ENCODE measurements around the gene MED13.

DNA sequence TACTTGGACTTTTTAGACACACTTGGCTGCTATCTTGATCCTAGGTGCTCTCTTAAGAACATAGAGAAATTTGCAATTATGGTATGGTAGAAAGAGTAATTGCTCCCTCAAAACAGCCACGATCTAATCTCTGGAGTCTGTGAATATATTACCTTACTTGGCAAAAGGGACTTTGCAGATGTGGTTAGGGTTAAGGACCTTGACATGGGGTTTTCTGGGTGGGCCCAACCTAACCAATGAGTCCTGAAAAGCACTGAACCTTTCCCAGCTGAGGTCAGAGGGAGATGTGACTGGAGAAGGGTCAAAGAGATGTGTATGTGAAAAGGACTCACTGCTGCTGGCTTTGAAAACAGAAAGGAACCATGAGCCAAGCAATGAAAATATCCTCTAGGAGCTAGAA lies 26.7 kb upstream of the MED13 start:
- TF ChIP-seq, protein P1, sequence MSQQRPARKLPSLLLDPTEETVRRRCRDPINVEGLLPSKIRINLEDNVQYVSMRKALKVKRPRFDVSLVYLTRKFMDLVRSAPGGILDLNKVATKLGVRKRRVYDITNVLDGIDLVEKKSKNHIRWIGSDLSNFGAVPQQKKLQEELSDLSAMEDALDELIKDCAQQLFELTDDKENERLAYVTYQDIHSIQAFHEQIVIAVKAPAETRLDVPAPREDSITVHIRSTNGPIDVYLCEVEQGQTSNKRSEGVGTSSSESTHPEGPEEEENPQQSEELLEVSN (IDR thresholded peaks at IDR 0.05; ENCODE audit: borderline replicate concordance, low read depth): no peak
- no peak for TF ChIP-seq HEYL (CRISPR knock-in tag; IDR thresholded peaks at IDR 0.05)
- no peak for TF ChIP-seq EP300 (IDR thresholded peaks at IDR 0.05)
- TF ChIP-seq, protein P2, sequence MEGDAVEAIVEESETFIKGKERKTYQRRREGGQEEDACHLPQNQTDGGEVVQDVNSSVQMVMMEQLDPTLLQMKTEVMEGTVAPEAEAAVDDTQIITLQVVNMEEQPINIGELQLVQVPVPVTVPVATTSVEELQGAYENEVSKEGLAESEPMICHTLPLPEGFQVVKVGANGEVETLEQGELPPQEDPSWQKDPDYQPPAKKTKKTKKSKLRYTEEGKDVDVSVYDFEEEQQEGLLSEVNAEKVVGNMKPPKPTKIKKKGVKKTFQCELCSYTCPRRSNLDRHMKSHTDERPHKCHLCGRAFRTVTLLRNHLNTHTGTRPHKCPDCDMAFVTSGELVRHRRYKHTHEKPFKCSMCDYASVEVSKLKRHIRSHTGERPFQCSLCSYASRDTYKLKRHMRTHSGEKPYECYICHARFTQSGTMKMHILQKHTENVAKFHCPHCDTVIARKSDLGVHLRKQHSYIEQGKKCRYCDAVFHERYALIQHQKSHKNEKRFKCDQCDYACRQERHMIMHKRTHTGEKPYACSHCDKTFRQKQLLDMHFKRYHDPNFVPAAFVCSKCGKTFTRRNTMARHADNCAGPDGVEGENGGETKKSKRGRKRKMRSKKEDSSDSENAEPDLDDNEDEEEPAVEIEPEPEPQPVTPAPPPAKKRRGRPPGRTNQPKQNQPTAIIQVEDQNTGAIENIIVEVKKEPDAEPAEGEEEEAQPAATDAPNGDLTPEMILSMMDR (IDR thresholded peaks at IDR 0.05): no peak
- no peak for TF ChIP-seq POLR2A (IDR thresholded peaks at IDR 0.05; ENCODE audit: low read length)
- no peak for TF ChIP-seq RFX5 (IDR thresholded peaks at IDR 0.05)
- TF ChIP-seq, protein P3, sequence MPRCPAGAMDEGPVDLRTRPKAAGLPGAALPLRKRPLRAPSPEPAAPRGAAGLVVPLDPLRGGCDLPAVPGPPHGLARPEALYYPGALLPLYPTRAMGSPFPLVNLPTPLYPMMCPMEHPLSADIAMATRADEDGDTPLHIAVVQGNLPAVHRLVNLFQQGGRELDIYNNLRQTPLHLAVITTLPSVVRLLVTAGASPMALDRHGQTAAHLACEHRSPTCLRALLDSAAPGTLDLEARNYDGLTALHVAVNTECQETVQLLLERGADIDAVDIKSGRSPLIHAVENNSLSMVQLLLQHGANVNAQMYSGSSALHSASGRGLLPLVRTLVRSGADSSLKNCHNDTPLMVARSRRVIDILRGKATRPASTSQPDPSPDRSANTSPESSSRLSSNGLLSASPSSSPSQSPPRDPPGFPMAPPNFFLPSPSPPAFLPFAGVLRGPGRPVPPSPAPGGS (IDR thresholded peaks at IDR 0.05): no peak
- no peak for TF ChIP-seq NR3C1 (IDR thresholded peaks at IDR 0.05)

Measured in A549 (cell line).